ENCODE results near the gene DHRS12.

DNA sequence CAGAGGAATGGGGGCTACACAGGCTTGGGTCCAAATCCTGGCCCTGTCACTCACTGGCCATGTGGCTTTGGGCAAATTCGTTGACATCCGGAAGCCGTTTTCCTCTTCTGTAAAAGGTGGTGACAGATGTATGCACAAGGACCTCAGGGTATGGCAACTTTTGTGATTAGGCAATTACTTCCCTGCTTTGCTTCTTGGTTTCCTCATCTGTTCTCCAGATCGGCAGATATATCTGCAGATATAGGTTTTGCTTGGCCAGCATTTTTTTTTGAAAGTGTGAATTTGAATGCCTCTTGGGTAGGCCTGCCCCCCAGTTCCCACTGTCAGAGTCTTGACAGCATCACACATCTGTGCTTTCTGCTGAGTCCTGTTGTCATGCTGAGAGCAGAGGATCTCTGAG lies 23.3 kb upstream of the DHRS12 start:
- TF ChIP-seq POLR2AphosphoS5 (IDR thresholded peaks at IDR 0.05; ENCODE audit: low read depth, low read length) (no peak), TAF1 (IDR thresholded peaks at IDR 0.05; ENCODE audit: low read depth, low read length) (no peak), POLR2A (IDR thresholded peaks at IDR 0.05; ENCODE audit: low read depth, low read length) (no peak)
